Erythroblast (primary cell): ENCODE data around the gene NR3C2.

Source experiments
- DNase-seq, 2 experiments: peaks; one replicate each; lab custom pipeline; 2025; lab: John Stamatoyannopoulos, UW
- GATA1 ChIP-seq: IDR thresholded peaks from 2 replicates; pipeline ENCODE4 v1.6.1; 2011; ENCODE audit warnings: low read depth, mild to moderate bottlenecking, control low read depth, low read length, moderate library complexity
- POLR2A ChIP-seq: IDR thresholded peaks from 2 replicates; pipeline ENCODE4 v1.6.1; 2011; ENCODE audit warnings: mild to moderate bottlenecking, low read length

The NR3C2 gene

DNA sequence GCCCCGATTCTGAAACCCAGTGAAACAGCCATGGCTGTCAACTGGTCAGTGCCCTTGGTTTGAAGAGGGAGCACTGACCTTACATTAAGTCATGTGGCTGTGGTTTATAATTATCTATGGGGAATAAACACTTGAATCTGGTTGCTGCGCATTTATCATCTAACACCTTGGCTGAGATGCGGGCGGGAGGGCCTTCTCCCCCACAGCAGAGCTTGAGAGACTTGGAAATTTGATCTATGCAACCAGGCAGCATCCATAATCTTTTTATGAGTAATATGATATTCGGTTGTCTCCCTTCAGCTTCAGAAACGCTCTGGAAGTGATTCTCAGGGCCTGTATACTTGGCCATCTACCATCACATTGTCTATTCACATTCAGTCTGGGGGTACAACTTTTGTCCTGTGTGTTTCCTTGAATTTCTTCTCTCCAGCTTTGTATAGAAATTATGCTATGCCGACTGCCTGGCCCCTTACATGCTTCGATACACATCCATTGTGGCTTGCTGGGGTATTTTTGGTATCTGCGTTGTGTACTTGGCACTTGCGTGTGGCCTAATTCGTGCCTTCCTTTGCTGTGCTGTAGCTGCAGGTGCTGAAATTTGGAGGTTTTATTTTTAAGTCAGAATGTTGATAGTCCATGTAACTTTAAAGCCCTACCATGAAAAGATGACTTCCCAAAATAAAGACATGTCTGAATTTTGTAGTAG, 388.8 kb downstream of the NR3C2 start:
- no peak for TF ChIP-seq GATA1
- no peak for DNase-seq

DNA sequence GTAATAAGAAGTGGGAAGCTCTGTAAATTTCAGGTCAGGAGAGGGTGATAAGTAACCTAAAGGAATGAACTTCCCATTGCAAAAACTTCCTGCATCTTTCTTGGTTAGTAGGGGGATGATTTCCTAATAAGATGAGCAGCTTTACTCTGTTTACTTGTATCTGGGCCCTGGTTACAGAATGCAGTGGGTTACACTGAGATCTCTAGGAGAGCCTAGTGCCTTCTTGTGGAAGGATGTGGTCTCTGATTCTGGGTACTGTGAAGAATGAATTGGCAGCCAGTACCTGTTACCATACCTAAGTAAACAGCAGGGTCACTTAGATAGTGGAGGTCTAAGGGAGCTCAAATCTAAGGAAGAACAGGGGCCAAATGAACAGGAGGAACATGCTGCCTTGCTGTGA, 389.8 kb downstream of the NR3C2 start:
- TF ChIP-seq POLR2A (no peak), GATA1 (no peak)
- DNase-seq = no peak

DNA sequence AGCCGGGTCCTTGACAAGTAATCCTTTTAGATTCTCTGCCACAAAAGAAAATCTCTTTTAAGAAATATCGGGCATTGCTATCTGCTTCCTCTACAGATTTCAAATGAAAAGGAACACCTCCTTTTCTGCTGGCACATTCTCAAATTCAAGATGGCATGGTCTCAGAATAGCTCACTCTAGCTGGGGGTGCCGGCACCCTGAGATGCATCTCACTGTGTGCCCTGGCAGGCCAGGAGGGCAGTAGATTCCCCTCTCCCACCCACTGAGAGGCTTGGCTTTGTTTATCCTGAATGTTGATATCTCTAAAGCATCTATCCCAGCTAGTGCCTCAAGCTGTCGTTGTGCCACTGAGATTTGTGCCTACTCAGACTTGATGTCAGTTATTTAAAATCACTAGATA, 390.8 kb downstream of the NR3C2 start:
- TF ChIP-seq POLR2A = no peak
- no peak for TF ChIP-seq GATA1

DNA sequence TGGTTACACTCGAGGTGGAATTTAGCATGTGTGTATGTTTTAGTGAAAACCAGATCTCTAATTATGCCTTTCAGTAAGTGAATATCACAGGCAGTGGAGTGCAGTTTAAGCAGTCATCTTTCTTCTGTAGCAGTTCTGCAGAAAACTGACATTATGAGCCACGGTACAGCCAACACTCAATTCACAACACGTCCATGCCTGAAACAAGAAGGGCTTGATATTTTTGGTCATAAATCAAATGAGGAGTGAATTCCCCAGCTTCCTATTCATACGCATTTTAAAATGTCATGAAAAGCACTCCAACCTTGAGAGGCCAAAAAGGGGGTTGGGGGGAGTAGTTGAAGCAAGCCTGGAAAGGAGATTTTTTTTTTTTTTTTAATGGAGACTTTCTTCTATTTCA, 393.6 kb downstream of the NR3C2 start:
- TF ChIP-seq POLR2A (no peak), GATA1 (no peak)
- no peak for DNase-seq

More for the DNA sequence above, 390.8 kb downstream of the NR3C2 start:
- no peak for DNase-seq

DNA sequence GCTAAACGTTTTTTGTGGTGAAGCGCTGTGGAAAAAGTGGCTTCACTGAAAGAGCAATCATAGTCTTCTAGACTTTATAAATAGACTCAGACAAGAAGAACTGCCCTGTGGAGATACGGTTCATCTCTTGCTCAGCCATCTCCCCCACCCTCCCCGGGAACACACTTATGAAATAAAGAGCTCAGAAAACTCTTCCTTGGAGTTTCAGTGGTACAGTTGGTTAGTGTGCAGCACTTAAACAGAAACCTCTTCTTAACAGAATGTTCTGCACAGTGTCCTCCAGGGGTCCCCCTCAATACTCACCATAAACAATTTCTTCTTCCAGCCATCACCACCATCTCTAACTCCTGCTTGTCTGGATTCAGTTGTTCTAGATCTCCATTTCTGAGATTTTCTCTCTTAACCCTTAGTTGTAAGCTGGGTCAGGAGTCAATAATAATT, 397.3 kb downstream of the NR3C2 start:
- no peak for TF ChIP-seq GATA1
- TF ChIP-seq POLR2A = no peak
- DNase-seq = no peak

DNA sequence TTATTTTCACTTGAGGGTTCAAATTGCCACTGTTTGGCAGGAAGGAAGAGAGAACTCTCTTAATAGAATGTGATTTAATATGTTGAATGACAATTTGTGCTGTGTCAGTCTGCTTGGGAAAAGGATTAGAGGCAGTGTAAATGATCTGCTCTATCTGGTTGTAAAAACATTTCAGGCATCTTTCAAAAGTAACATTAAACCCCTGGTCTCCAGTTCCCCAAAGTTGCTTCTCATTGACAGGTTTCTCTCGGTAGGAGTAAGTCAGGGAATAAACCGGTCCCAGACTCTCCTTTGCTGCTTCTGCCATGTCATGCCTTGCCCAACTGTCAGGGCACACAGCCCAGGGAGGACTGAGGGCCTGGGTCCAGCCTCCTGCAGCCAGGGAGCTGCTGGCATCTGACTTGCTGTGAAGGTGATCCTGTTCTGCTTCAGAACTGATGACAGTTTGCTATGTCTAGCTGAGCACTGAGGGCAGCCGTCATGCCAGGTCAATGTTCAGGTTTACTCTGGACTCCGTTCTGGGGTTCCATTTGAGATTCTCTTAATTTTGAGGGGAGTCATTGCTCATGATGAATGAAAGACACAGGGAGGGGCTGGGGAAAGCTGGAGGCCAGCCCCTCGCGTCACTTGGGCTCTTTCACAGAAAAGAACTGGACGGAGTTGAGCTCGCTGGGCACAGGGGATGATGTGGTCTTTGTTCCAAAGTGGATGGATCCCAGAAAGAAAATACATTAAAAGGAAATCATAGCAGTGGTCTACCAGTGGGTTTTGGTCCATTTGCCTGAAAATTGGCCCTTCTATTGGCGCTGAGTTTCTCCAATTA, 397.9 kb downstream of the NR3C2 start:
- no peak for TF ChIP-seq POLR2A
- TF ChIP-seq GATA1 = no peak
- DNase-seq = no peak

DNA sequence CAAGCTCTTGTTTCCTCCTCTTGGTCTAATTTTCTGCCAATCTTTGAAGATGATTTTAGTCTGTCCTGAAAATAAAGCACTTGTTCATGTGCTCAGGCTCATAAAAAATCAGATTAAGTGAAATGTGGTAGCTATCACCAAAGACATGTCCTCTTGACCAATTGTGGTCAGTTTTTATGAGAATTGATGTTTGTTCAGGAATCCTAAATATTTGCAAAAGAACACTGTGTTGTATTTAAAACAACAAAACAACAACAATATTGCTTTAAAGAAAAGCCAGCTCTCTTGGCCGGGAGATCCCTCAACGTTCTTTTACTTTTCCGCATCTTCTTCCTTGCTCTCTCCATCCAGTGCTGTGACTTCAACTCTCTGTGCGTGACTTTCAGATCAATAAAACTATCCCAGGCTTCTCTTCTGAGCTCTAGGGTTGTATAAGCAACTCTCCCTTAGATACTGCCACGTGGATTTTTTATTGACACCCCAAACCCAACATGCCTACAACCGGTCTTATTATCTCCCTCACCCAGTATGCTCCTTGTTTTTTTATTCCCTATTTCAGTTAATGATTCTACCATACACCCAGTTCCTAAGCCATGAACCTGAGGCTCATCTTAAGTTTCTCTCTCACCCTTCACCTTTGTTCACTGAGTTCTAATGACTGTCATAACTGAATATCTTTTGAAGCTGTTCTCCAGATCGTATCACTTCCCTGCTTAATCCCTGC, 400.4 kb downstream of the NR3C2 start:
- TF ChIP-seq POLR2A = no peak
- no peak for TF ChIP-seq GATA1
- no peak for DNase-seq

DNA sequence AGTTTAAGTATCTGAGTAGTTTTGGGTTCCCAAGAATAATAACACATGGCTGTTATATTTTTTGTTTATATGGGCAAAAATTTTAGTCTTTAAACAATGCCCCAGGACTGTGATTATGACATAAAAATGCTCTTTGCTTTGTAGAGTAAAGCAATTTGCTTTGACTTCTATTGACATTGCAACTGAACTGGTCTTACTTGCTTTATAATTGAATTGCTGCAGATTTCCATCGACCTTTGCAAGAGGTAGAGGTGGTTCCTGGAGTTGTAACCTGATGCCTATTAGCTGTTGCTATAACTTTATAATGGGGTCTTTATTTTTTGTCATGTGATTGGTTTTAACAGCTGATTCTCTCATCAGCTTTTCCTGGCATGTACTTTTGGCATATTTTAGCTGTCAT, 407.4 kb downstream of the NR3C2 start:
- TF ChIP-seq POLR2A (no peak), GATA1 (no peak)

DNA sequence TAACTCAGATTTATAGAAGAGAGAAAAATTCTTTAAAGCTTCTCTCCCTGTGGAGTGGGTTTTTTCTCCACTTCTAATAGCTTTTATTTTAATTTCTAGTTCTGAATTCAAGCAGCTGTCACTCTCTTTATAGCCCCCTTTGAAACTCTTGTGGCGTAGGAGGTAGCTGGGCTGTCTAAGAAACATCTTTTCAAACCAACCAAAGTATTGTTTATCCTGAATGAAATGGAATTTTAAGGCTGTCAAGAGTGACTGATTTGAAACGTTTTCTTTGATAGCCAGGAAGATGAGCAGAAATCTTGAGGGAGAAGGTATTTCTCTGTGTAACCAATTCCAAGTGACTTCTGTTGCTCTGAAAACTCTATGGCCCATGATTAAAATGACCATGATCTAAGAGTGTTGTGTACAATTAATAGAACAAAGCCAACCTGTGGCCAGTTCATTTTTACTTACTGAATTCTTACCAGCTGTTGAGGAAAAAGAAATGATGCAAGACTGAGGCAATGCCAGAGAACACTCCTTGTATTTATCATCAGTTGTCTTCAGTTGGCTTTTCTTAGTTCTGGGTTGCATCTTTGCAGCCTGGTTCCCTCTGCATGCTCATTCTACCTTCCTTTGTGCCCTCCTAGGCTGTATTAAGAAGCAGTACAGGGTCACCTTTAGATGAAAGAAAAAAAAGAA, 411.9 kb downstream of the NR3C2 start:
- peak in 1 of 2 experiments; percentile 51 for DNase-seq
- TF ChIP-seq POLR2A = no peak
- TF ChIP-seq GATA1 = no peak

More for the DNA sequence above, 407.4 kb downstream of the NR3C2 start:
- no peak for DNase-seq

DNA sequence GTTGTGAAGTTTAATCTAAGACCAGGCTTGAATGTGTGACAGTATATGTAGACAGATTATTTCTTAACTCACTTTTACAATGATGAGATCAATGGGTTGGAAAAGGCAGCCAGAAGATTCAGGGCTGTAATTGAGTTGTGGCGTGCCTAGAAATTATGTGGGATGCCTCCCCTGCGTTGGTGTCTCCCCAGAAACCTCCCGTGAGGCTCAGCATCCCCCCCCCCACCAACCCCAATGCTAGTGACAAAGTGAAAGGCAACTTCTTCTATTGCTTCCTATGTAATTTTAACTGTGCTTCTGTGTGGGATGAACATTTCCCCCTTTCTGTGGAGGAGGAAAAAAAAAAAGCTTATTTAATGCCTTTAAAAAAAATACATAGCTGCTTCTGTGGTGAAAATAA, 412.4 kb downstream of the NR3C2 start:
- DNase-seq = no peak
- TF ChIP-seq POLR2A (no peak), GATA1 (no peak)
